ENCODE measurements around the gene TMEM217. TPM values are rescaled to one million over a fixed set of nuclear protein-coding genes. Genes with fewer than 3 reads are reported as not detected.

Gene TMEM217
- polyA plus RNA-seq, 3 donors: 0.09 to 0.29 TPM; not detected in 1

DNA sequence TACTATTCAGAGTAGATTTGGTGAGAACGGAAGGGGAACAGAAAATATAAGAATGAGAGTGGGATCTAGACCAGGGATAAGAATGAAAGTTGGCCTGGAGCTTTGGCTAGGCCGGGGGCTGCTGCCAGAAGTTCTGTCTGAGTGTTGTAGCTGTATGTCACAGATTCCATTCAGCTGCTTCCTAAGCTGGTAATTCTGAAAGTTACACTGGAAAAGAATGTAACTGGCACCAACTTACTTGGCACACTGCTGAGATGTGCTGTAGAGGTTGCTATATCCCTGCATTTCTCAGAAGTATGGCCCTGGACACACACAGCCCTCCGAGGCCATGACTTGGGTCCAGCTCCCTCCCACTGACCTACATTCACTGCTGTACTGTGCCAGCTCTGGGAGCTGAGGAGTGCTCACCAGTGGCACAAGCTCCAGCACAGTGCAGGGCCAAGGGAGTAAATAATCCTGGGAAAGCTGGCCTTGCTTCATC lies 25.8 kb upstream of the TMEM217 start:
- 93% methylated on average over 3 of the region's 3 CpGs for WGBS (ENCODE audit: insufficient coverage)
- Histone ChIP-seq H3K79me2 (ENCODE audit: insufficient read depth, low read length) (peaks cover 12% of the 10 kb centered on the region), H2AFZ (ENCODE audit: insufficient read depth, low read depth, low read length, poor library complexity, severe bottlenecking) (no peak overlapping the region), H3K4me1 (ENCODE audit: control insufficient read depth in 1 of 2, insufficient read depth in 2 of 2, low read length in 2 of 2) (peaks cover 35% of the 10 kb centered on the region in 2 donors), H3K27me3 (ENCODE audit: control insufficient read depth in 2 of 2, insufficient read depth in 2 of 2, low read length in 2 of 2) (no peaks in the 10 kb centered on the region), H3K9ac (ENCODE audit: insufficient read depth, low read length, poor library complexity, severe bottlenecking) (no peak overlapping the region), H3K9me3 (replicated peaks in 1 of 2; ENCODE audit: control insufficient read depth in 1 of 2, insufficient read depth in 1 of 2, low read length in 2 of 2) (no peaks in the 10 kb centered on the region), H3K27ac (ENCODE audit: low read depth in 1 of 2, low read length in 2 of 2) (no peak overlapping the region), H3K4me2 (replicated peaks; ENCODE audit: extremely low read depth, low read length, poor library complexity, severe bottlenecking) (no peak overlapping the region), H3K4me3 (replicated peaks in 1 of 3; ENCODE audit: low read depth in 2 of 3, low read length in 3 of 3) (no peak overlapping the region), H4K20me1 (ENCODE audit: insufficient read depth, low read length) (no peaks in the 10 kb centered on the region), H3K36me3 (replicated peaks in 1 of 2; ENCODE audit: control insufficient read depth in 1 of 2, insufficient read depth in 2 of 2, low read length in 2 of 2) (peaks cover 39 to 70% of the 10 kb centered on the region in 2 donors)
- H3K27me3 Mint-ChIP-seq (ENCODE audit: low read depth in 3 of 3): peaks cover 0 to 2% (median 0%) of the 10 kb centered on the region in 3 donors
- H3K4me1 Mint-ChIP-seq: peaks cover 35% of the 10 kb centered on the region
- TF ChIP-seq, protein P1, sequence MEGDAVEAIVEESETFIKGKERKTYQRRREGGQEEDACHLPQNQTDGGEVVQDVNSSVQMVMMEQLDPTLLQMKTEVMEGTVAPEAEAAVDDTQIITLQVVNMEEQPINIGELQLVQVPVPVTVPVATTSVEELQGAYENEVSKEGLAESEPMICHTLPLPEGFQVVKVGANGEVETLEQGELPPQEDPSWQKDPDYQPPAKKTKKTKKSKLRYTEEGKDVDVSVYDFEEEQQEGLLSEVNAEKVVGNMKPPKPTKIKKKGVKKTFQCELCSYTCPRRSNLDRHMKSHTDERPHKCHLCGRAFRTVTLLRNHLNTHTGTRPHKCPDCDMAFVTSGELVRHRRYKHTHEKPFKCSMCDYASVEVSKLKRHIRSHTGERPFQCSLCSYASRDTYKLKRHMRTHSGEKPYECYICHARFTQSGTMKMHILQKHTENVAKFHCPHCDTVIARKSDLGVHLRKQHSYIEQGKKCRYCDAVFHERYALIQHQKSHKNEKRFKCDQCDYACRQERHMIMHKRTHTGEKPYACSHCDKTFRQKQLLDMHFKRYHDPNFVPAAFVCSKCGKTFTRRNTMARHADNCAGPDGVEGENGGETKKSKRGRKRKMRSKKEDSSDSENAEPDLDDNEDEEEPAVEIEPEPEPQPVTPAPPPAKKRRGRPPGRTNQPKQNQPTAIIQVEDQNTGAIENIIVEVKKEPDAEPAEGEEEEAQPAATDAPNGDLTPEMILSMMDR (IDR thresholded peaks at IDR 0.05): no peak
- no peak for DNase-seq
- peaks cover 69 to 87% of the 10 kb centered on the region in 2 donors for H3K36me3 Mint-ChIP-seq
- intact Hi-C loops (cut with micrococcal nuclease): no loop called here
- peak overlapping the region in 1 of 7 donors; percentile 31 for H3K27ac Mint-ChIP-seq
- H3K9me3 Mint-ChIP-seq: peaks cover 0 to 2% (median 0%) of the 10 kb centered on the region in 7 donors
- no peak overlapping the region for H3K4me3 Mint-ChIP-seq

DNA sequence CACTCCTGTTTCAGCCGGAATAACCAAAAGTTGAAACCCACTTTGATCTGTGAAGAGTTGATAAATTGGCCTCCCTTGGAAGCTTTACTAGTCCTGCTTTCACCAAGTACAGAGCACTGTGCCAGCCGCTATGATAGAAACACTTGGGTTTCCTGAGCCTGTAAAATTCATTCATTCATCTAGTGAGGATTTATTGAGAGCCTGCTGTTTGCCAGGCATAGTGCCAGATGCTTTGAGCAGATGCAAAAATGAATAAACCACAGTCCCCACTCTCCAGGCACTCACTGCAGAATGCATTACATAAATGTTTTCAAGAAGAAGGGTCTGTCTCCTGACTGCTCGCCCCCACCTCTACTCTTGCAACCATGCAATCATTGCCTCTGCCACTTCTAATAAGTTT lies 25.3 kb upstream of the TMEM217 start:
- peaks cover 0 to 2% (median under 1%) of the 10 kb centered on the region in 3 donors for H3K27me3 Mint-ChIP-seq (ENCODE audit: low read depth in 3 of 3)
- DNase-seq: no peak
- peaks cover 0 to 2% (median 0%) of the 10 kb centered on the region in 7 donors for H3K9me3 Mint-ChIP-seq
- peaks cover 39 to 66% of the 10 kb centered on the region in 2 donors for H3K36me3 ChIP-seq (replicated peaks in 1 of 2; ENCODE audit: control insufficient read depth in 1 of 2, insufficient read depth in 2 of 2, low read length in 2 of 2)
- H4K20me1 ChIP-seq (ENCODE audit: insufficient read depth, low read length): no peaks in the 10 kb centered on the region
- H3K27ac Mint-ChIP-seq: peak overlapping the region in 1 of 7 donors; percentile 31
- TF ChIP-seq, protein P1 (IDR thresholded peaks at IDR 0.05): no peak
- no peaks in the 10 kb centered on the region for H3K27me3 ChIP-seq (ENCODE audit: control insufficient read depth in 2 of 2, insufficient read depth in 2 of 2, low read length in 2 of 2)
- intact Hi-C loops (cut with micrococcal nuclease): no loop called here
- no peak overlapping the region for H2AFZ ChIP-seq (ENCODE audit: insufficient read depth, low read depth, low read length, poor library complexity, severe bottlenecking)
- H3K4me3 Mint-ChIP-seq: no peak overlapping the region
- H3K36me3 Mint-ChIP-seq: peaks cover 68 to 82% of the 10 kb centered on the region in 2 donors
- H3K4me1 ChIP-seq (ENCODE audit: control insufficient read depth in 1 of 2, insufficient read depth in 2 of 2, low read length in 2 of 2): peaks cover 35 to 40% of the 10 kb centered on the region in 2 donors
- no peak overlapping the region for H3K27ac ChIP-seq (ENCODE audit: low read depth in 1 of 2, low read length in 2 of 2)
- H3K9ac ChIP-seq (ENCODE audit: insufficient read depth, low read length, poor library complexity, severe bottlenecking): no peak overlapping the region
- no peak overlapping the region for H3K4me3 ChIP-seq (replicated peaks in 1 of 3; ENCODE audit: low read depth in 2 of 3, low read length in 3 of 3)
- H3K79me2 ChIP-seq (ENCODE audit: insufficient read depth, low read length): peaks cover 16% of the 10 kb centered on the region
- H3K9me3 ChIP-seq (replicated peaks in 1 of 2; ENCODE audit: control insufficient read depth in 1 of 2, insufficient read depth in 1 of 2, low read length in 2 of 2): no peaks in the 10 kb centered on the region
- no CpG with 5 or more reads among the region's 3 CpGs for WGBS (ENCODE audit: insufficient coverage)
- peaks cover 39% of the 10 kb centered on the region for H3K4me1 Mint-ChIP-seq
- no peak overlapping the region for H3K4me2 ChIP-seq (replicated peaks; ENCODE audit: extremely low read depth, low read length, poor library complexity, severe bottlenecking)

Measured in CD14-positive monocyte (primary cell).